Left lung (tissue), 10 donors: Measurements from ENCODE around the gene SCLY. TPM values are rescaled to one million over a fixed set of nuclear protein-coding genes. Genes with fewer than 3 reads are reported as not detected.

Experiments used
- ATAC-seq: fragments of 200-7000 bp; cut with Tn5 transposase; one replicate; pipeline ENCODE4 v1.9.1; 2020; ENCODE audit warnings: moderate library complexity
- DNase-seq, 4 donors: peaks; one replicate each; pipeline ENCODE4 v3.0.0-alpha.2; 2013 to 2020
- H3K27ac ChIP-seq, 2 donors: fragments of 200-600 bp; sonication (generic) in 1 of 2; one replicate each; pipeline versions ENCODE4 v1.5.0 to v1.8.0; 2020 to 2021
- H3K27me3 ChIP-seq, 2 donors: fragments of 200-600 bp; sonication (generic) in 1 of 2; one replicate each; pipeline versions ENCODE4 v1.5.0 to v1.8.0; 2020 to 2021
- H3K36me3 ChIP-seq, 2 donors: fragments of 200-600 bp; sonication (generic) in 1 of 2; one replicate each; pipeline versions ENCODE4 v1.5.0 to v1.8.0; 2020 to 2021
- H3K4me1 ChIP-seq, 2 donors: fragments of 200-600 bp; one replicate each; pipeline ENCODE4 v1.8.0; 2021
- H3K4me3 ChIP-seq, 2 donors: fragments of 200-600 bp; sonication (generic) in 1 of 2; one replicate each; pipeline versions ENCODE4 v1.5.0 to v1.8.0; 2020 to 2021; ENCODE audit warnings: mild to moderate bottlenecking in 1 of 2
- H3K9me3 ChIP-seq, 2 donors: fragments of 200-600 bp; sonication (generic) in 1 of 2; one replicate each; pipeline versions ENCODE4 v1.5.0 to v1.8.0; 2020 to 2021
- CTCF ChIP-seq, 2 donors: fragments of 200-600 bp; sonication (generic) in 1 of 2; IDR thresholded peaks; one replicate each; pipeline versions ENCODE4 v1.5.0 to v1.8.0; 2021; ENCODE audit warnings: antibody characterized with exemption in 2 of 2
- intact Hi-C, 2 donors: fragments of 100-400 bp; cut with DNase I; formaldehyde crosslinking; loops; one replicate each; pipeline versions ENCODE4 v1.11.2 to v1.14.2; 2022
- polyA plus RNA-seq, 6 donors: library from polyadenylated mRNA; unstranded; fragments of 120-200 nt; gene quantifications; one replicate each; pipeline ENCODE4 v1.2.1, GENCODE V29; 2013; ENCODE audit not compliant: insufficient read length in 6 of 6
- total RNA-seq, 2 donors: library from RNA; stranded (reverse); fragmentation: NEBNext Ultra II Directional; extraction: Animal tissue kit (Norgen Biotek cat#: 25700); gene quantifications; one replicate each; pipeline ENCODE4 v1.2.1, GENCODE V29; 2021
- donor health status: DM: no; HTN: yes; CAD: no.
- donor health status: DM: no; HTN: no; CAD: no.

SCLY gene
- total and polyA plus RNA-seq, 8 donors, result 10.9 to 20.9 (median 15.2) TPM

DNA sequence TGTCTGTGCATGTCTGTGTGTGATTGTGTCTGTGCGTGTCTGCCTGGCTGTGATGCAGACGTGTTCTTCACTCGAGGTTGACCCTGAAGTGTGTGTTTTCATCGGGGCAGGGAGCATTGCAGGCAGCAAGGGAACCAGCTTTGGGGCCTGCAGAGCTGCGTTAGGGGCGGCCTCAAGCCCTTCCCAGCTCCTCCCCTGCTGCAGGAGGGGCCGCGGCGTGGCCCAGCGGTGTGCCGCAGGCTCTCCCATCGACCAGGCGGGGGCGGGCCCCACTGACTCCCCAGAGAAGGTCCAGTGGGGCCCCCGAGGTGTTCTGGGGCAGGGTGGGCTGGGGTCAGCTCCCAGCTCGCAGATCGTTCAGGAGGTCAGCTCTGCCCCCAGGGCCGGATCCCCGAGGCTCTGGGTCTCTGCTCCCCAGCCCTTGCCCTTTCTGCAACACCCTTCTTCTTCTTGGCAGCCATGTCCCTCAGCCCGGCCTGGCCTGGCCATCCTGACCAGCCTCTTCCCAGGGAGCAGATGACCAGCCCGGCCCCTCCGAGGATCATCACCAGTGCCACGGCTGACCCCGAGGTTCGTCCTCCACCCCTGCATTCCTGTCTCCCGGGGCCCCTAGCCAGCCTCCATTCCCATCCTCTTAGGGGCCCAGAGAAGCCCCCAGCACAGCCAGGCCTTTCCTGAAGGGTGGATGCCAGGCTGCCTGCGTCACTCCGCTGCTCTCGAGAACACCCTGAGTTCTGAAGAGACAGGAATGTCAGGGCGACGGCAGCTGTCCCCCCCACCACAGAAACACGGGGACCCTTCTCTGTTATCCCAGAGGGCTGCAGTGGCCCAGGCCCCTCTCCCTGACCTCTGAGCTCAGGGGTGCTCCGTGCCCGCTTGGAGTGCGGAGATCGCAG, 66.6 kb downstream of the SCLY start:
- H3K27me3 ChIP-seq, result peaks cover 0 to 28% of the 10 kb centered on the region in 2 donors
- intact Hi-C loops, result no loop called here
- H3K9me3 ChIP-seq, result no peaks in the 10 kb centered on the region
- H3K4me1 ChIP-seq, result peaks cover 0 to 5% of the 10 kb centered on the region in 2 donors
- TF ChIP-seq CTCF (IDR thresholded peaks at IDR 0.05), result no peak
- peak overlapping the region in 1 of 2 donors; percentile 1 for H3K4me3 ChIP-seq
- ATAC-seq (peak; percentile 80), DNase-seq (peak in 3 of 4 donors; percentile 54 to 82 (median 80))
- H3K27ac ChIP-seq, result no peak overlapping the region
- H3K36me3 ChIP-seq, result no peaks in the 10 kb centered on the region

DNA sequence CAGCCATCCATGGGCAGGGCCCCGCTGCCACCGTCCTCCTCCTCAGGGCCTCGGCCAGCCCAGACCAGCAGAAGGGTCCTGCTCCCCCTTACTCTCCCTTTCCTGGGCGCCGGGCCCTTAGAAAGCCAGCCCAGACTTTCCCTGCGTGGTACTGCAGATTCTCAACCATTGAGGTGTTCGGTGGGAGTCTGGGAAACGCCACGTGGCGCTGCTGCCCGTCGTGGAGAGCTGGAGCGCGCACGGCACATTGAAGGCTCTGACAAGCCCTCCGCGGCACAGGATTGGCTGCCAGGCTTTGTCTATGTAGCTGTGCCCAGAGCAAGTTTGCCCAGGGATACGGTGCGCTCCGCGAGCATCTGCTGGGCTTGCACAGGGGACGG, 67.2 kb downstream of the SCLY start:
- peak in 1 of 4 donors; percentile 72 for DNase-seq
- Histone ChIP-seq H3K4me1 (peaks cover 0 to 5% of the 10 kb centered on the region in 2 donors), H3K9me3 (no peaks in the 10 kb centered on the region), H3K4me3 (no peak overlapping the region), H3K27ac (no peak overlapping the region), H3K36me3 (no peaks in the 10 kb centered on the region), H3K27me3 (peaks cover 0 to 25% of the 10 kb centered on the region in 2 donors)
- no peak for TF ChIP-seq CTCF (IDR thresholded peaks at IDR 0.05)
- ATAC-seq, result no peak
- intact Hi-C loops, result no loop called here

- DNase-seq (peak in 1 of 4 donors; percentile 74), ATAC-seq (no peak)
- H3K4me1 ChIP-seq, result peaks cover 0 to 5% of the 10 kb centered on the region in 2 donors
- H3K36me3 ChIP-seq, result no peaks in the 10 kb centered on the region
- H3K27me3 ChIP-seq, result peaks cover 0 to 25% of the 10 kb centered on the region in 2 donors
- no peak for TF ChIP-seq CTCF (IDR thresholded peaks at IDR 0.05)
- no peaks in the 10 kb centered on the region for H3K9me3 ChIP-seq
- intact Hi-C loops, result no loop called here
- no peak overlapping the region for H3K4me3 ChIP-seq
- H3K27ac ChIP-seq, result no peak overlapping the region
These were observed 67.8 kb downstream of the SCLY start for GRCh38 chr2:238128534-238129001.

DNA sequence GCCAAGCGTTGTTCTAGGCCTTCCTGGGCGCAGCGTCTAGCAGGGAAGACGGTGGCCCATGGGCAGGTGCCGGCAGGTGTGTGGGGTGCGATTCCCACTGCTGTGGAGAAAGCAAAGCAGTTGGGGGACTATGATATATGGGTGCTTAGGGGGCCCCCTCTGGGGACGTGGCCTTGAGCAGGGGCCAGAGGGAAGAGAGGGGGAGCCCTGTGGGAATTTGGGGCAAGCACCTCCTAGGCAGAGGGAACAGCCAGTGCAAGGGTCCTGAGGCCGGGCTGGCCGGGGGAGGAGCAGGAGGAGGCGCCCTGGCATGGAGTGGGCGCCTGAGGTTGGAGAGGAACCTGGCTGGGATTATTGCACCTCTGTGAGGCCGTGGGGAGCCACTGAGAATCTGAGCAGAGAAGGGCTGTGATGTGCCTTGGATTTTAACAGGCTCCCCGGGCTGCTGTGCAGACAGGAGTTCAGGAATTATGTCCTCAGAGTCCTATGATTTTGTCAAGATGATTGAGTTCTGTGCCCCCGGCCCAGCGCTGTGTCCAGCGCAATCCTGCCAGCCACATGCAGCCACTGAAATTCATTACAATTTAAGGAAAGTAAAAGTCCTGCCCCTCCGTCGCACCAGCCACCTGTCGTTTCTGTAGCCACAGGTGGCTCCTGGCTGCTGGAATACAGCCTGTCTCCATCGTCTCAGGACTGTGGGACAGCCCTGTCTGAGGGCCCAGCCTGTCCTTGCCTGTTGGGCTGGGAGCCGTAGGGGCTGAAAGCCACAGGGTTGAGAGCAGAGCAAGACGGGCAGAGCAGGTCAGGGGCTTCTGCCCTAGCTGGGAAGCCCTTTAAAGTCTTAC, 68.6 kb downstream of the SCLY start:
- intact Hi-C loops, result no loop called here
- Histone ChIP-seq H3K9me3 (no peaks in the 10 kb centered on the region), H3K36me3 (no peaks in the 10 kb centered on the region), H3K27me3 (peaks cover 0 to 25% of the 10 kb centered on the region in 2 donors), H3K4me3 (no peak overlapping the region), H3K4me1 (peaks cover 0 to 5% of the 10 kb centered on the region in 2 donors), H3K27ac (no peak overlapping the region)
- DNase-seq (peak in 1 of 4 donors; percentile 59), ATAC-seq (no peak)
- TF ChIP-seq CTCF (IDR thresholded peaks at IDR 0.05), result no peak
